Measurements from ENCODE around the gene HNRNPA3. TPM values are rescaled to one million over a fixed set of nuclear protein-coding genes. Genes with fewer than 3 reads are reported as not detected.

The HNRNPA3 gene
- total and polyA plus RNA-seq, 2 of the 13 experiments (the other 11 are each of a cell fraction or from before 2014, with no cell fraction given), result 73.3 to 97.7 TPM

GRCh38 chr2:177264693-177265587 is 52.3 kb downstream of the HNRNPA3 start, which contains the start of gene NFE2L2 (continued):
- TF ChIP-seq FOXC1 (CRISPR knock-in tag; IDR thresholded peaks at IDR 0.05; ENCODE audit: borderline replicate concordance) (peak; percentile 64; the same call in 1 of the 2 replicates), SRF (IDR thresholded peaks at IDR 0.05; ENCODE audit: low read depth, low read length) (peak; percentile 84), ZNF292 (CRISPR knock-in tag; IDR thresholded peaks at IDR 0.05; ENCODE audit: borderline replicate concordance, low read depth) (peak; percentile 99), HOXD1 (CRISPR knock-in tag; IDR thresholded peaks at IDR 0.05) (peak; percentile 78), MATR3 (CRISPR knock-in tag; IDR thresholded peaks at IDR 0.05) (no peak), UBTF (CRISPR knock-in tag; IDR thresholded peaks at IDR 0.05) (peak; percentile 97), ZNF530 (CRISPR knock-in tag; IDR thresholded peaks at IDR 0.05; ENCODE audit: low read depth) (0 out of 2 replicates have a peak, but pooled peaks have one; percentile 17), ZNF792 (CRISPR knock-in tag; IDR thresholded peaks at IDR 0.05) (peak; percentile 70), ZNF20 (CRISPR knock-in tag; IDR thresholded peaks at IDR 0.05) (peak; percentile 96), ZNF331 (CRISPR knock-in tag; IDR thresholded peaks at IDR 0.05) (peak; percentile 18; the same call in 1 of the 2 replicates), ZNF264 (CRISPR knock-in tag; IDR thresholded peaks at IDR 0.05) (peak; percentile 66; the same call in 1 of the 2 replicates), HNF4G (IDR thresholded peaks at IDR 0.05; ENCODE audit: borderline replicate concordance, low read depth, low read length) (peak; percentile 89), HNF4G (CRISPR knock-in tag; IDR thresholded peaks at IDR 0.05; ENCODE audit: borderline replicate concordance, low read depth) (peak; percentile 87), TGIF2 (CRISPR knock-in tag; IDR thresholded peaks at IDR 0.05) (peak; percentile 44; the same call in 1 of the 2 replicates), ZXDC (CRISPR knock-in tag; IDR thresholded peaks at IDR 0.05) (peak; percentile 95), ZNF749 (CRISPR knock-in tag; IDR thresholded peaks at IDR 0.05; ENCODE audit: borderline replicate concordance) (no peak; the same call in 1 of the 2 replicates), PTBP1 (IDR thresholded peaks at IDR 0.05; ENCODE audit: low read depth, low read length, poor library complexity, severe bottlenecking) (peak; percentile 48)
- TF ChIP-seq, protein P1, sequence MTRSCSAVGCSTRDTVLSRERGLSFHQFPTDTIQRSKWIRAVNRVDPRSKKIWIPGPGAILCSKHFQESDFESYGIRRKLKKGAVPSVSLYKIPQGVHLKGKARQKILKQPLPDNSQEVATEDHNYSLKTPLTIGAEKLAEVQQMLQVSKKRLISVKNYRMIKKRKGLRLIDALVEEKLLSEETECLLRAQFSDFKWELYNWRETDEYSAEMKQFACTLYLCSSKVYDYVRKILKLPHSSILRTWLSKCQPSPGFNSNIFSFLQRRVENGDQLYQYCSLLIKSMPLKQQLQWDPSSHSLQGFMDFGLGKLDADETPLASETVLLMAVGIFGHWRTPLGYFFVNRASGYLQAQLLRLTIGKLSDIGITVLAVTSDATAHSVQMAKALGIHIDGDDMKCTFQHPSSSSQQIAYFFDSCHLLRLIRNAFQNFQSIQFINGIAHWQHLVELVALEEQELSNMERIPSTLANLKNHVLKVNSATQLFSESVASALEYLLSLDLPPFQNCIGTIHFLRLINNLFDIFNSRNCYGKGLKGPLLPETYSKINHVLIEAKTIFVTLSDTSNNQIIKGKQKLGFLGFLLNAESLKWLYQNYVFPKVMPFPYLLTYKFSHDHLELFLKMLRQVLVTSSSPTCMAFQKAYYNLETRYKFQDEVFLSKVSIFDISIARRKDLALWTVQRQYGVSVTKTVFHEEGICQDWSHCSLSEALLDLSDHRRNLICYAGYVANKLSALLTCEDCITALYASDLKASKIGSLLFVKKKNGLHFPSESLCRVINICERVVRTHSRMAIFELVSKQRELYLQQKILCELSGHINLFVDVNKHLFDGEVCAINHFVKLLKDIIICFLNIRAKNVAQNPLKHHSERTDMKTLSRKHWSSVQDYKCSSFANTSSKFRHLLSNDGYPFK (CRISPR knock-in tag; IDR thresholded peaks at IDR 0.05; ENCODE audit: borderline replicate concordance), result peak; percentile 73

Measured in HepG2 (cell line).